Ectodermal cell (in vitro differentiated cells): ENCODE data around the gene SAV1.
"Not testable (repeated sequence)": the region's sequence is repeated elsewhere in the genome, so short reads cannot be mapped to it uniquely, and the experiment has no call there.

Experiments
- H3K27ac ChIP-seq: 2 replicates; pipeline ENCODE4 v1.7.0; 2013; ENCODE audit warnings: mild to moderate bottlenecking, low read depth, low read length; ENCODE audit not compliant: insufficient read depth, poor library complexity, severe bottlenecking
- H3K27me3 ChIP-seq: 2 replicates; pipeline ENCODE4 v1.7.0; 2013; ENCODE audit warnings: mild to moderate bottlenecking, low read length; ENCODE audit not compliant: insufficient read depth, control insufficient read depth, poor library complexity, severe bottlenecking
- H3K36me3 ChIP-seq: one replicate; pipeline ENCODE4 v1.7.0; 2013; ENCODE audit warnings: low read length; ENCODE audit not compliant: control insufficient read depth, insufficient read depth
- H3K4me1 ChIP-seq: one replicate; pipeline ENCODE4 v1.7.0; 2013; ENCODE audit warnings: low read length; ENCODE audit not compliant: control insufficient read depth, insufficient read depth
- H3K4me3 ChIP-seq: 2 replicates; pipeline ENCODE4 v1.7.0; 2013; ENCODE audit warnings: low read depth, low read length, control low read depth; ENCODE audit not compliant: insufficient read depth
- H3K9me3 ChIP-seq: 2 replicates; pipeline ENCODE4 v1.7.0; 2013; ENCODE audit warnings: mild to moderate bottlenecking, low read length, moderate library complexity; ENCODE audit not compliant: control insufficient read depth
- WGBS, 2 experiments: methylation state at CpG; one replicate each; pipeline ENCODE4 v1.1.7; 2013; ENCODE audit warnings: missing lambda C conversion rate in 2 of 2; 5-methylcytosine and 5-hydroxymethylcytosine counted together

SAV1 gene

GRCh38 chr14:50665300-50665699 lies 2.8 kb downstream of the SAV1 start:
- not testable (repeated sequence) for H3K27me3 ChIP-seq, H3K36me3 ChIP-seq, H3K4me3 ChIP-seq, H3K9me3 ChIP-seq, H3K27ac ChIP-seq
- H3K4me1 ChIP-seq = peaks cover 19% of the 10 kb centered on the region
- 83 to 95% methylated on average over 3 to 4 of the region's 5 CpGs for WGBS, 2 experiments

- H3K4me3 ChIP-seq, H3K9me3 ChIP-seq, H3K36me3 ChIP-seq, H3K27ac ChIP-seq, H3K27me3 ChIP-seq: not testable (repeated sequence)
- 89 to 95% methylated on average over 2 of the region's 2 CpGs for WGBS, 2 experiments
- peaks cover 13% of the 10 kb centered on the region for H3K4me1 ChIP-seq
Observed at GRCh38 chr14:50664579-50664978, 3.5 kb downstream of the SAV1 start.

DNA sequence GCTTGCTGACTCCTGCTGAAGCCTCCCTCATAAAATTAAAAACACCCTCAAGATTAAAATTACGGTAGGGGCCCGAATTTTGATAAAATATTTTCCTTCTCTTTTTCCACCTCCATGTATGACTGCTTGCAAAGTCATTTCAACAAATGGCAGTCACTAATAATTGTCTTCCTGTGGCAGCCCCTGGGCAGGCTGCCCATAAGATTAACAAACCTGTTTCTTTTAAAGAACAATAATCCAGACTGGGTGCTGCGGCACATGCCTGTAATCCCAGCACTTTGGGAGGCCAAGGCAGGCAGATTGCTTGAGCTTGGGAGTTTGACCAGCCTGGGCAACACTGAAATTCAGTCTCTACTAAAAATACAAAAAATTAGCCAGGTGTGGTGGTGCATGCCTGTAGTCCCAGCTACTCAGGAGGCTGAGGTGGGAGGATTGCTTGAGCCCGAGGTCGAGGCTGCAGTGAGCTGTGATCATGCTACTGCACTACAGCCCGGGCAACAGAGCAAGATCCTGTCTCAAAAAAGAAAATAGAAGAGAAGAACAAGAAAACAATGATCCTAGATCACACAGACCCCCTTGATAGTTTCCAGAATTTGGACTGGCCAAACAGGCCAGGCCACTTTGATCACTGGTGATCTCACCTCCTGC lies 8.7 kb downstream of the SAV1 start:
- no peaks in the 10 kb centered on the region for H3K9me3 ChIP-seq
- no peaks in the 10 kb centered on the region for H3K27me3 ChIP-seq
- peaks cover 10% of the 10 kb centered on the region for H3K4me1 ChIP-seq
- H3K27ac ChIP-seq = no peak overlapping the region
- 92 to 93% methylated on average over 6 of the region's 6 CpGs for WGBS, 2 experiments
- H3K4me3 ChIP-seq = no peak overlapping the region
- H3K36me3 ChIP-seq = no peaks in the 10 kb centered on the region

DNA sequence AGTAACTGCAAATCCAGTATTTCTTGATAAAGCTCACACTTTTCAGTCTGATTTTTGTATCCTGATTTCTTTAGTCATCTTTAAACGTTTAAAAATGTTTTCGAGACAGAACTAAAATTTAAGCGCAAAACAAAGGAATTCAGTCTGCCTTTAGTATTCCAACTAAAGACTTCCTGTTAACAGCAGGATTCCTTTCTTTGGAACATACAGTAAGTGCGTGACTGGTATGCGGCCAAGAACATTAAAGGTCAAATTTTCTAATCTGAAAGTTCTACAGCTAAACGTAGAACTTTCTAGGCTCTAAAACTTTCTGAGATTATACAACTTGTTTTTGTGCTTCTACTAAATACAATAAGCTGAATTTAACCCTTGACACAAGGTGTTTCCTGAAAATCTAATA lies 9.9 kb downstream of the SAV1 start:
- WGBS, 2 experiments = 25 to 30% methylated on average over 6 of the region's 6 CpGs
- H3K27me3 ChIP-seq = no peaks in the 10 kb centered on the region
- no peaks in the 10 kb centered on the region for H3K9me3 ChIP-seq
- no peaks in the 10 kb centered on the region for H3K36me3 ChIP-seq
- peaks cover 10% of the 10 kb centered on the region for H3K4me1 ChIP-seq
- no peak overlapping the region for H3K27ac ChIP-seq
- H3K4me3 ChIP-seq = no peak overlapping the region

- 93 to 97% methylated on average over 2 of the region's 2 CpGs for WGBS, 2 experiments
- Histone ChIP-seq H3K27ac (no peak overlapping the region), H3K9me3 (no peaks in the 10 kb centered on the region), H3K36me3 (no peaks in the 10 kb centered on the region), H3K4me1 (peaks cover 10% of the 10 kb centered on the region), H3K4me3 (no peak overlapping the region), H3K27me3 (no peaks in the 10 kb centered on the region)
Observed at GRCh38 chr14:50657753-50658152, 10.4 kb downstream of the SAV1 start.

- Histone ChIP-seq H3K27me3 (no peaks in the 10 kb centered on the region), H3K4me3 (no peak overlapping the region), H3K4me1 (peaks cover 10% of the 10 kb centered on the region), H3K9me3 (no peaks in the 10 kb centered on the region), H3K27ac (no peak overlapping the region), H3K36me3 (no peaks in the 10 kb centered on the region)
- 93 to 95% methylated on average over 6 of the region's 6 CpGs for WGBS, 2 experiments
Observed at GRCh38 chr14:50656776-50657175, 11.3 kb downstream of the SAV1 start.

DNA sequence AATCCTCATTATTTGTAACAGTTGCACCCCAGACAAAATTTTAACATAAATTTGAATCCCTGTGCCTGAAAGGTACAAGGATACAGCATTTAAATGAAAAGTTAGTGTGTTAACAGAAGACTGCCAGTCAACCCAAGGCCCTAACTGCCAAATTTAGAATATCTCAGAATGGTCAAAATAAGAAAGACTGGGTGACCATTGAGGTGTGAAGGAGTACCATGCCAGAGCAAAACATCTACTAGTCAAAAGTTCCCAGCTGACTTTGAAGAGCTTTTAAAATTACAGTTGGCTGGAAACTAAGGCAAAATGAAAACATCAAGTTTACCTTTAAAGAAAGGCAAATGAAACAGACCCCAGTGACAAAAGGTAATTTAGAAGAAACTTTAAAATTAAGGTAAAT lies 18.4 kb downstream of the SAV1 start:
- Histone ChIP-seq H3K27ac (no peak overlapping the region), H3K36me3 (no peaks in the 10 kb centered on the region)

DNA sequence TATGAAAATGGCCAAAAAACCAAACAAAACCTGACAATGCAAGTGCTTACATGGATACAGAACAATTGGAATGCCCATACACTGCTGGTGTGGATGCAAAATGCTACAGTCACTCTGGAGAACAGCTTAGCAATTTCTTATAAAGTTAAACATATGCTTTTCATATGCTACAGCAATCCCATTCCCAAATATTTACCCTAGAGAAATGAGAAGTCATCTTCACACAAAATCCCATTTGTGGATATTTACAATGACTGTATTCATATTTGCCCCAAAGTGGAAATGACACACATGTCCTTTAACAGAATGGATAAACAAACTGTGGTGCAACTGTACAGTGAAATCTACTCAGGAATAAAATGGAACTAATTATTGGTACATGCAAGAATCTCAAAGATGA lies 20.4 kb downstream of the SAV1 start:
- H3K36me3 ChIP-seq = no peaks in the 10 kb centered on the region
- H3K9me3 ChIP-seq = no peaks in the 10 kb centered on the region
- no peak overlapping the region for H3K4me3 ChIP-seq
- H3K4me1 ChIP-seq = no peaks in the 10 kb centered on the region
- H3K27ac ChIP-seq = no peak overlapping the region
- no peaks in the 10 kb centered on the region for H3K27me3 ChIP-seq

More for the DNA sequence above, 18.4 kb downstream of the SAV1 start:
- Histone ChIP-seq H3K9me3 (no peaks in the 10 kb centered on the region), H3K4me1 (no peaks in the 10 kb centered on the region), H3K27me3 (no peaks in the 10 kb centered on the region), H3K4me3 (no peak overlapping the region)

GRCh38 chr14:50647282-50647681 lies 20.8 kb downstream of the SAV1 start:
- WGBS, 2 experiments = 90 to 94% methylated on average over 6 of the region's 6 CpGs
- H3K36me3 ChIP-seq = no peaks in the 10 kb centered on the region
- no peak overlapping the region for H3K4me3 ChIP-seq
- H3K27me3 ChIP-seq = no peaks in the 10 kb centered on the region
- H3K9me3 ChIP-seq = no peaks in the 10 kb centered on the region
- H3K4me1 ChIP-seq = no peaks in the 10 kb centered on the region
- no peak overlapping the region for H3K27ac ChIP-seq

DNA sequence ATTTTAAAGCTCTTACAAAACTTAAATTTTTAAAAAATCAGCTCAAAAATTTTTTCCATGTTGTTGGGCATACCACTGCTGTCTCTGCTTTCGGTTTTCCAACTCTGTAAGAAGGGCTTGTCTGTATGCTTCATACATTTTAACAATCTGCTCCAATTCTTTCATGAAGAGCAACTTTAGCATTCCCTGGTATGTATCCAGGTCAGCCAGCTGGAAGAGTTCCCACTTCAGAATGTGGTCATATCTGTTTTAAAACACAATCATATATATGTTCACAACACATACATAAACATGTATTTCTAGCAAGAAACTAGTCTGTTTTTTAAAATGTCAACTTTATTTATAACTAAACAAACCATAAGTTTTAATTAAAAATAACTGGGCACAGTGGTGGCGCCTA lies 33.0 kb downstream of the SAV1 start:
- H3K4me1 ChIP-seq = no peaks in the 10 kb centered on the region
- H3K27me3 ChIP-seq = no peaks in the 10 kb centered on the region
- H3K27ac ChIP-seq = no peak overlapping the region
- H3K9me3 ChIP-seq = no peaks in the 10 kb centered on the region
- 98 to 100% methylated on average over 2 of the region's 2 CpGs for WGBS, 2 experiments
- no peak overlapping the region for H3K4me3 ChIP-seq
- peaks cover 8% of the 10 kb centered on the region for H3K36me3 ChIP-seq

DNA sequence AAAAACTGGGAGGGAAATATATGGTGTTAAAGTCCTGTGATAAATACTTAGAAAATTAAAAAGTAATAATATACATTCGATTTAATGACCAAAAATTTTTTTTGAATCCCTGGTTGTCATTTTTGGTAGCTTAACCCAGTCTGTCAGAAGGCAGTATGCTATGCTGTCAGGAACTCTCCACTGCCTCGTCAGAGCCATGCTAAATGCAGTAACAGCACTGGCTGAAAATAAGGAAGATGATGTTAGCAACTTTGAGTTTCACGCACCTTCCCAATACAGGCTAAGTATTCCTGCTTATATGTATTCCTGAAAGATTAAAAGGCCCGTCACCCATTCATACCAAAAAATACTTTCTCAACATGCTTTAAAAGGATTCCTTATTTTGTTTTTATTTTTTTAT lies 34.2 kb downstream of the SAV1 start:
- Histone ChIP-seq H3K4me1 (no peaks in the 10 kb centered on the region), H3K36me3 (no peaks in the 10 kb centered on the region), H3K27ac (no peak overlapping the region), H3K9me3 (no peaks in the 10 kb centered on the region), H3K4me3 (no peak overlapping the region), H3K27me3 (no peaks in the 10 kb centered on the region)
- WGBS, 2 experiments = 91 to 100% methylated on average over 2 to 3 of the region's 4 CpGs
